Endothelial cell (in vitro differentiated cells): ENCODE data around the gene PEX10. TPM values are rescaled to one million over a fixed set of nuclear protein-coding genes. Genes with fewer than 3 reads are reported as not detected.

Source experiments
- DNase-seq: peaks from one replicate; pipeline ENCODE4 v3.0.0; 2021; ENCODE audit warnings: low spot score
- H3K27ac Mint-ChIP-seq: one replicate; pipeline ENCODE4 v1.8.0; 2021; ENCODE audit warnings: mixed read lengths, inconsistent platforms; ENCODE audit not compliant: unreplicated experiment
- H3K27me3 Mint-ChIP-seq: one replicate; pipeline ENCODE4 v1.8.0; 2021; ENCODE audit warnings: mild to moderate bottlenecking, moderate library complexity, mixed read lengths, inconsistent platforms; ENCODE audit not compliant: unreplicated experiment
- H3K36me3 Mint-ChIP-seq: one replicate; pipeline ENCODE4 v1.8.0; 2021; ENCODE audit warnings: mild to moderate bottlenecking, low read depth, mixed read lengths, inconsistent platforms; ENCODE audit not compliant: unreplicated experiment
- H3K4me1 Mint-ChIP-seq: one replicate; pipeline ENCODE4 v1.8.0; 2021; ENCODE audit warnings: mild to moderate bottlenecking, mixed read lengths, inconsistent platforms; ENCODE audit not compliant: unreplicated experiment
- H3K4me3 Mint-ChIP-seq: one replicate; pipeline ENCODE4 v1.8.0; 2021; ENCODE audit warnings: mild to moderate bottlenecking, mixed read lengths, inconsistent platforms; ENCODE audit not compliant: unreplicated experiment
- H3K9me3 Mint-ChIP-seq: one replicate; pipeline ENCODE4 v1.8.0; 2021; ENCODE audit warnings: mixed read lengths, inconsistent platforms; ENCODE audit not compliant: unreplicated experiment
- CTCF ChIP-seq: fragments of 200-600 bp; sonication (generic); IDR thresholded peaks from one replicate; pipeline ENCODE4 v1.5.0; 2021; ENCODE audit warnings: antibody characterized with exemption; ENCODE audit not compliant: unreplicated experiment
- total RNA-seq: library from RNA; stranded (reverse); fragmentation: NEBNext Ultra II Directional; extraction: Animal tissue kit (Norgen Biotek cat#: 25700); gene quantifications from one replicate; pipeline ENCODE4 v1.2.1, GENCODE V29; 2021; ENCODE audit not compliant: unreplicated experiment

Gene PEX10
- total RNA-seq, 1 donor from 2014 or later: 25.4 TPM

DNA sequence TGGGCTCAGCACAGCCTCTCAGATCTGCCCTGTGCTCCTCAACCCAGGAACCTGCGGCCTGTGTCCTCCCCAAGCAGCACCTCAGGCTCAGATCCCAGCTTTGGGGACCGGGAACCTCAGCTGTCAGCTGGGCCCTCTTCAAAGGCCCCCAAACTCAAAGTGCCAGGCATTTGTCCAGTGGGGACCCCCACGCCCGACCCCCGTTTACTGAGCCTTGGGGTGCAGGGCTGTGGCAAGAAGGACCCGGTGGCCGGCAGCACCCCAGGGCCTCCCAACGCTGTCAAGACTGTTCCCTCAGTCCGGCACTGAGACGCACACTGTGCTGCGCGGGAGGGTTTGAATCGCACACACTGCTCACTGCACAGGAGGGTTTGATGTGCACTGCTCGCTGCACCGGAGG, 56.0 kb downstream of the PEX10 start:
- Mint-ChIP-seq H3K4me1 (no peaks in the 10 kb centered on the region), H3K4me3 (no peak overlapping the region), H3K27ac (no peak overlapping the region), H3K27me3 (peaks cover 2% of the 10 kb centered on the region), H3K9me3 (no peaks in the 10 kb centered on the region), H3K36me3 (no peaks in the 10 kb centered on the region)
- TF ChIP-seq CTCF: no peak
- DNase-seq: no peak

DNA sequence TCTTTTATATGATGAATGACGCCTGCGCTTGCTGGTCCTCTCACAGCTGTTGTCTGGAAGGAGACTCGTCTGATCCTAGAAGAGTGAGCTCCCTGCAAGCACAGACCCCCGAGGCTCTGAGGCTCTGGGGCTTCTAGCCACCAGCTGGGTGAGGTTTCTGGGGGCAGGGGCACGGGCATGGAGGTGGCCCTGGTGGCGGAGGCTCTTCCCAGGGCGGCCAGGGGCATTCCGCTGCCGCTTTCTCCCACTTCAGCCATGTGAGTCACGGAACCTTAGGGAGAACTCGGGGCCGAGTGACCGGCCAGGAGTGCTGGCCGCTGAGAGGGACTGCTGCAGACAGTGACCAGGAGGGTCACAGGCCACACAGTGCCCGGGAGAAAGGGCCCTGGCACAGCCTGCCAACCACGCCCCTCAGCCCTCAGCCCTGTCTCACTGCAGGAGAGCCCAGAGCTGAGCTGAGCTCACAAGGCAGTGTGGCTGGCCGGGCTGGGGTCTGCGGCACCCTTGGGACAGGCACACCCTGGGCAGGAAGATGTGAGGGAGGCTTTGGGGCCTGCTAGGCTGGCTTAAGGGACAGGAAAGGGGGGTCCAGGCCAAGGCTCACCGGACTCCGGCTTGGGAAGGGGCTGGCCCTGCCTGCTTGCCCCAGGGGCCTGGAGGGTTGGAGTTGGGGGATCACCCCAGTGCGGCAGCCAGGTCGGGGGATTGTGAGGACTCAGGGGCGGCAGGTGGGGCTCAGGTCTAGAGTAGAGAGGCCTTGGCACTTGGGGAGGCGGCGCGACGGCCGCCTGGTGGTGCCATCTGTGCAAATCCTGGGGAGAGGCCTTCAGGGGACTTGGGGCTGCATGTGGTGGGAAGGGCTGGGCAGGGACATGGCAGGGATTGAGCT, 56.7 kb downstream of the PEX10 start:
- H3K27me3 Mint-ChIP-seq: peaks cover 2% of the 10 kb centered on the region
- no peaks in the 10 kb centered on the region for H3K36me3 Mint-ChIP-seq
- H3K9me3 Mint-ChIP-seq: no peaks in the 10 kb centered on the region
- no peak overlapping the region for H3K27ac Mint-ChIP-seq
- DNase-seq: no peak
- H3K4me1 Mint-ChIP-seq: no peaks in the 10 kb centered on the region
- no peak overlapping the region for H3K4me3 Mint-ChIP-seq
- TF ChIP-seq CTCF: no peak

- TF ChIP-seq CTCF: no peak
- DNase-seq: no peak
- Mint-ChIP-seq H3K4me3 (no peak overlapping the region), H3K27me3 (peaks cover 2% of the 10 kb centered on the region), H3K4me1 (no peaks in the 10 kb centered on the region), H3K36me3 (no peaks in the 10 kb centered on the region), H3K9me3 (no peaks in the 10 kb centered on the region), H3K27ac (no peak overlapping the region)
Observed at GRCh38 chr1:2354511-2355372, 57.6 kb downstream of the PEX10 start.

Other genes starting within 250 kb of the PEX10 start
- gene FAAP20, start 217.8 kb downstream of the PEX10 start, total RNA-seq: 118 TPM
- gene SKI, start 184.2 kb downstream of the PEX10 start, total RNA-seq: 73.3 TPM
- 12.1 TPM for gene MORN1, start 21.0 kb downstream of the PEX10 start, total RNA-seq
- 141 TPM for gene RER1, start 20.7 kb downstream of the PEX10 start, total RNA-seq
- not detected for gene PLCH2, start 63.7 kb upstream of the PEX10 start, total RNA-seq
- gene PANK4, start 114.0 kb upstream of the PEX10 start, total RNA-seq: 32.3 TPM
- gene HES5, start 117.7 kb upstream of the PEX10 start, total RNA-seq: not detected
- gene TNFRSF14, start 143.8 kb upstream of the PEX10 start, total RNA-seq: 0.26 TPM
- 35.6 TPM for gene PRXL2B, start 174.2 kb upstream of the PEX10 start, total RNA-seq
- not detected for gene MMEL1, start 220.5 kb upstream of the PEX10 start, total RNA-seq